ENCODE measurements around the gene SMARCE1. TPM values are rescaled to one million over a fixed set of nuclear protein-coding genes. Genes with fewer than 3 reads are reported as not detected.

SMARCE1 gene
- total RNA-seq, 1 donor from 2014 or later: 89.5 TPM

DNA sequence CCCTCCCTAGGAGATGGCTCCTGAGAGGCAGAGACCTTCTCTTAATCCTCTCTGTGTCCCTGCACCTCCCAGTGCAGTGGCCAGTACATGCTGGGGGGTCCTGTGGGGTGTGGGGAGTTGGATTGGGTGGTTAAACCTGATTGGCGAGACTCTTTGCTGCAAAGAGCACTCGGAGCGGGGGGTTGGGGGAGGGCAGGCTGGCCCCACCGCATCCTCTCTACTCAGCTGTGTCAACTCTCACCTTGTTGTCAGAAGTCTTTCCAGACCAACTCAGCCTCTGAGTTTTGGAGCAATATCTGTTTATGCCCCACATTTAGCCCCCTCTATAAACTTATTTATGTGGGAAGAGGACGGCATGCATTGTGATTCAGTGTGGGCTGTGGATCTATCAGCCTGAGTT lies 40.0 kb downstream of the SMARCE1 start:
- Histone ChIP-seq H3K4me3 (ENCODE audit: insufficient read depth, low read depth, low read length) (no peak overlapping the region), H3K9ac (ENCODE audit: low read length) (no peak overlapping the region), H3K4me2 (ENCODE audit: low read length) (no peak overlapping the region), H4K20me1 (ENCODE audit: insufficient read depth, low read length) (no peaks in the 10 kb centered on the region), H3K4me1 (ENCODE audit: insufficient read depth, low read length) (no peaks in the 10 kb centered on the region), H3K36me3 (ENCODE audit: insufficient read depth, low read length) (no peaks in the 10 kb centered on the region), H3K79me2 (ENCODE audit: insufficient read depth, low read length) (no peaks in the 10 kb centered on the region), H3K27ac (ENCODE audit: low read depth, low read length) (no peak overlapping the region), H3K27me3 (ENCODE audit: insufficient read depth, low read length) (peaks cover 17% of the 10 kb centered on the region), H3K9me3 (ENCODE audit: insufficient read depth, low read depth, low read length) (no peaks in the 10 kb centered on the region), H2AFZ (ENCODE audit: low read depth, low read length) (no peak overlapping the region)
- DNase-seq (ENCODE audit: low read depth): no peak
- H3K4me3 Mint-ChIP-seq (ENCODE audit: unreplicated experiment): no peak overlapping the region
- peaks cover 1% of the 10 kb centered on the region for H3K36me3 Mint-ChIP-seq (ENCODE audit: low read depth, unreplicated experiment)
- H3K4me1 Mint-ChIP-seq (ENCODE audit: low read depth, unreplicated experiment): no peaks in the 10 kb centered on the region
- FAIRE-seq: no peak
- no peak overlapping the region for H3K27ac Mint-ChIP-seq (ENCODE audit: unreplicated experiment)
- H3K27me3 Mint-ChIP-seq (ENCODE audit: low read depth, unreplicated experiment): peaks cover 15% of the 10 kb centered on the region
- TF ChIP-seq, protein P1, sequence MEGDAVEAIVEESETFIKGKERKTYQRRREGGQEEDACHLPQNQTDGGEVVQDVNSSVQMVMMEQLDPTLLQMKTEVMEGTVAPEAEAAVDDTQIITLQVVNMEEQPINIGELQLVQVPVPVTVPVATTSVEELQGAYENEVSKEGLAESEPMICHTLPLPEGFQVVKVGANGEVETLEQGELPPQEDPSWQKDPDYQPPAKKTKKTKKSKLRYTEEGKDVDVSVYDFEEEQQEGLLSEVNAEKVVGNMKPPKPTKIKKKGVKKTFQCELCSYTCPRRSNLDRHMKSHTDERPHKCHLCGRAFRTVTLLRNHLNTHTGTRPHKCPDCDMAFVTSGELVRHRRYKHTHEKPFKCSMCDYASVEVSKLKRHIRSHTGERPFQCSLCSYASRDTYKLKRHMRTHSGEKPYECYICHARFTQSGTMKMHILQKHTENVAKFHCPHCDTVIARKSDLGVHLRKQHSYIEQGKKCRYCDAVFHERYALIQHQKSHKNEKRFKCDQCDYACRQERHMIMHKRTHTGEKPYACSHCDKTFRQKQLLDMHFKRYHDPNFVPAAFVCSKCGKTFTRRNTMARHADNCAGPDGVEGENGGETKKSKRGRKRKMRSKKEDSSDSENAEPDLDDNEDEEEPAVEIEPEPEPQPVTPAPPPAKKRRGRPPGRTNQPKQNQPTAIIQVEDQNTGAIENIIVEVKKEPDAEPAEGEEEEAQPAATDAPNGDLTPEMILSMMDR (IDR thresholded peaks at IDR 0.05; ENCODE audit: insufficient read depth, low read depth, low read length): no peak
- TF ChIP-seq EZH2 (IDR thresholded peaks at IDR 0.05; ENCODE audit: insufficient read depth, low read length): no peak
- H3K9me3 Mint-ChIP-seq (ENCODE audit: unreplicated experiment): peaks cover 4% of the 10 kb centered on the region

DNA sequence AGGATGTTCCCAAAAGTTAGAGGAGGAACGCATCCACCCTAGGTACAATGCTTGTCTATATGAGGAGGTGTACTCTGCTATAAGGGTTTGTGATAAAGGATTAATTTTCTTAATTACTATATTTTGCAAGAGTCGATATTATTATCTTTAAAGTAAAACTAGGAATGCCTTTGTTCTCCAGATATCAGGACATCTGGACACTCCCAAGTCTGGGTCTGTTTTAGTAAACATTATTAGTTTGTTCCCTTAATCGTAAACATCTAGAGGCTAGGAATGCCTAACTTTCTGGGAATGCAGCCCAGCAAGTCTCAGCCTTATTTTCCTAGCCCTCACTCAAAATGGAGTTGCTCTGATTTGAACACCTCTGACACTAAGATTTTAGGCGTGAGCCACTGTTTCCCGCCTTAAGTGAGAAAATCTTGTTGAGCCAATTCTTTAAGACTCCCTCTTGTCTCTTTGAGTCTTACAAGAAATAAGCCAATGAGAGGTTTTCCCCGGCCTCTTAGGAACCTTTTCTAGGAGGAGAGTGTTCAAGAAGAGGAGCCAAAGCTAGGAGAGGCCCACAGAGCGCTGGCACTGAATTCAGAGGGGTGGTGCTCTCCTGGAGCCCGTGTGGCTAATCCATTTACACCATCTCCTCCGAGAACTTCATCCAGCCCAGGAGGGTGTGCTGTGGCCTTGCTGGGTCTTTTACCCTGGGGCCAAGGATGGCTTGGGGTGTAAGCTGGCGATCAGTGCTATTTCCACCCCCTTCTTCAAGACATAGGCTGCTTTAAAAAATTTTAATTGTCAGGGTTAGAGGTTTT lies 40.9 kb downstream of the SMARCE1 start:
- H3K4me3 ChIP-seq (ENCODE audit: insufficient read depth, low read depth, low read length): no peak overlapping the region
- H3K79me2 ChIP-seq (ENCODE audit: insufficient read depth, low read length): no peaks in the 10 kb centered on the region
- Mint-ChIP-seq H3K27ac (ENCODE audit: unreplicated experiment) (no peak overlapping the region), H3K4me1 (ENCODE audit: low read depth, unreplicated experiment) (no peaks in the 10 kb centered on the region), H3K27me3 (ENCODE audit: low read depth, unreplicated experiment) (peaks cover 15% of the 10 kb centered on the region), H3K9me3 (ENCODE audit: unreplicated experiment) (peaks cover 4% of the 10 kb centered on the region), H3K4me3 (ENCODE audit: unreplicated experiment) (no peak overlapping the region), H3K36me3 (ENCODE audit: low read depth, unreplicated experiment) (peaks cover 2% of the 10 kb centered on the region)
- H3K4me2 ChIP-seq (ENCODE audit: low read length): no peak overlapping the region
- no peak overlapping the region for H3K27ac ChIP-seq (ENCODE audit: low read depth, low read length)
- H3K27me3 ChIP-seq (ENCODE audit: insufficient read depth, low read length): peaks cover 12% of the 10 kb centered on the region
- H3K9ac ChIP-seq (ENCODE audit: low read length): no peak overlapping the region
- TF ChIP-seq, protein P1 (IDR thresholded peaks at IDR 0.05; ENCODE audit: insufficient read depth, low read depth, low read length): no peak
- TF ChIP-seq EZH2 (IDR thresholded peaks at IDR 0.05; ENCODE audit: insufficient read depth, low read length): no peak
- no peaks in the 10 kb centered on the region for H4K20me1 ChIP-seq (ENCODE audit: insufficient read depth, low read length)
- no peaks in the 10 kb centered on the region for H3K36me3 ChIP-seq (ENCODE audit: insufficient read depth, low read length)
- H2AFZ ChIP-seq (ENCODE audit: low read depth, low read length): no peak overlapping the region
- H3K9me3 ChIP-seq (ENCODE audit: insufficient read depth, low read depth, low read length): no peaks in the 10 kb centered on the region
- no peaks in the 10 kb centered on the region for H3K4me1 ChIP-seq (ENCODE audit: insufficient read depth, low read length)
- DNase-seq (ENCODE audit: low read depth) (no peak), FAIRE-seq (no peak)

DNA sequence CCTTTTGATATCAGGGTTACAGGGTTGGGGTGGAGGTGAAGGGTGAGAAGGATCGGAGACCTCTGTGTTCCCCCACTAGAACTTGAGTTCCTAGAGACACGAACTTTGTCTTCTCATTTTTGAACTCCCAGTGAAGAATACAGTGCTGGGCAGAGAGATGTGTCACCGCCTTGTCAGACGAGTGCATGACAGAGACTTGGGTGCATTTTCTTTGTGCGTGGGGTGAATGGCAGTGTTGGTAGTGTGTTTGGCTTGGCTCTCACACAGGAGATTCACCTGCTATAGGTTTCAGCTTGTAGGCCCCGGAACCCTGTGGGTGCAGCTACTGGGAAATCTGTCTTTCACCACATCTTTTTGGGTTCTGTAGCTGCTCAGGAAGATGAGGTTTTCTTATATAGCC lies 42.3 kb downstream of the SMARCE1 start:
- Histone ChIP-seq H3K4me2 (ENCODE audit: low read length) (no peak overlapping the region), H4K20me1 (ENCODE audit: insufficient read depth, low read length) (no peaks in the 10 kb centered on the region), H3K9ac (ENCODE audit: low read length) (no peak overlapping the region), H3K36me3 (ENCODE audit: insufficient read depth, low read length) (no peaks in the 10 kb centered on the region), H3K27ac (ENCODE audit: low read depth, low read length) (no peak overlapping the region), H3K79me2 (ENCODE audit: insufficient read depth, low read length) (no peaks in the 10 kb centered on the region), H3K4me3 (ENCODE audit: insufficient read depth, low read depth, low read length) (no peak overlapping the region), H3K4me1 (ENCODE audit: insufficient read depth, low read length) (no peaks in the 10 kb centered on the region), H2AFZ (ENCODE audit: low read depth, low read length) (no peak overlapping the region), H3K9me3 (ENCODE audit: insufficient read depth, low read depth, low read length) (no peaks in the 10 kb centered on the region), H3K27me3 (ENCODE audit: insufficient read depth, low read length) (peaks cover 8% of the 10 kb centered on the region)
- DNase-seq (ENCODE audit: low read depth): no peak
- Mint-ChIP-seq H3K9me3 (ENCODE audit: unreplicated experiment) (peaks cover 4% of the 10 kb centered on the region), H3K27ac (ENCODE audit: unreplicated experiment) (no peak overlapping the region), H3K27me3 (ENCODE audit: low read depth, unreplicated experiment) (peaks cover 11% of the 10 kb centered on the region), H3K4me3 (ENCODE audit: unreplicated experiment) (no peak overlapping the region), H3K36me3 (ENCODE audit: low read depth, unreplicated experiment) (peaks cover 2% of the 10 kb centered on the region), H3K4me1 (ENCODE audit: low read depth, unreplicated experiment) (no peaks in the 10 kb centered on the region)
- no peak for TF ChIP-seq EZH2 (IDR thresholded peaks at IDR 0.05; ENCODE audit: insufficient read depth, low read length)
- TF ChIP-seq, protein P1 (IDR thresholded peaks at IDR 0.05; ENCODE audit: insufficient read depth, low read depth, low read length): no peak
- FAIRE-seq: no peak
